ENCODE measurements around the gene COQ6.
"Not testable (repeated sequence)": the region's sequence is repeated elsewhere in the genome, so short reads cannot be mapped to it uniquely, and the experiment has no call there.

COQ6 gene

GRCh38 chr14:73976125-73976524 lies 26.0 kb downstream of the COQ6 start:
- FAIRE-seq, result no peak
- DNase-seq (ENCODE audit: extremely low spot score, insufficient read length, low read depth), result no peak

- DNase-seq (ENCODE audit: extremely low spot score, insufficient read length, low read depth) (no peak), FAIRE-seq (no peak)
These were observed 27.8 kb downstream of the COQ6 start for GRCh38 chr14:73977896-73978295.

- DNase-seq (ENCODE audit: extremely low spot score, insufficient read length, low read depth) (no peak), FAIRE-seq (no peak)
These were observed 38.0 kb downstream of the COQ6 start for GRCh38 chr14:73988065-73988464.

GRCh38 chr14:73988656-73989055 lies 38.6 kb downstream of the COQ6 start:
- DNase-seq (ENCODE audit: extremely low spot score, insufficient read length, low read depth); FAIRE-seq: not testable (repeated sequence)

- FAIRE-seq (no peak), DNase-seq (ENCODE audit: extremely low spot score, insufficient read length, low read depth) (no peak)
These were observed 41.0 kb downstream of the COQ6 start for GRCh38 chr14:73991092-73991491.

- not testable (repeated sequence) for FAIRE-seq
These were observed 44.8 kb downstream of the COQ6 start for GRCh38 chr14:73994926-73995325.

GRCh38 chr14:73995977-73996378 lies 45.9 kb downstream of the COQ6 start:
- DNase-seq (ENCODE audit: extremely low spot score, insufficient read length, low read depth) (no peak), FAIRE-seq (no peak)

More at GRCh38 chr14:73994926-73995325, 44.8 kb downstream of the COQ6 start:
- not testable (repeated sequence) for DNase-seq (ENCODE audit: extremely low spot score, insufficient read length, low read depth)

- no peak for FAIRE-seq
- DNase-seq (ENCODE audit: extremely low spot score, insufficient read length, low read depth), result no peak
These were observed 46.6 kb downstream of the COQ6 start for GRCh38 chr14:73996731-73997107.

GRCh38 chr14:73997108-73997943 lies 47.2 kb downstream of the COQ6 start:
- no peak for DNase-seq (ENCODE audit: extremely low spot score, insufficient read length, low read depth)
- FAIRE-seq, result no peak

- no peak for DNase-seq (ENCODE audit: extremely low spot score, insufficient read length, low read depth)
- no peak for FAIRE-seq
These were observed 47.9 kb downstream of the COQ6 start for GRCh38 chr14:73997944-73998447.

GRCh38 chr14:73998726-73999125 lies 48.6 kb downstream of the COQ6 start:
- no peak for FAIRE-seq

GRCh38 chr14:74005664-74006063 lies 55.6 kb downstream of the COQ6 start:
- DNase-seq (ENCODE audit: extremely low spot score, insufficient read length, low read depth); FAIRE-seq: not testable (repeated sequence)

More at GRCh38 chr14:73998726-73999125, 48.6 kb downstream of the COQ6 start:
- no peak for DNase-seq (ENCODE audit: extremely low spot score, insufficient read length, low read depth)

GRCh38 chr14:74008843-74009499 lies 58.9 kb downstream of the COQ6 start:
- FAIRE-seq (no peak), DNase-seq (ENCODE audit: extremely low spot score, insufficient read length, low read depth) (no peak)
